ENCODE measurements around the gene TLR1.

The TLR1 gene

Small RNA genes lying within 50 kb of the gene (small RNA-seq; reads per million reads assigned to genes)
- 0 reads per million in 2 experiments for gene RNA5SP158
